Glutamatergic neuron (in vitro differentiated cells): ENCODE measurements around the gene TAF1B. TPM values are rescaled to one million over a fixed set of nuclear protein-coding genes. Genes with fewer than 3 reads are reported as not detected.
"Not testable (repeated sequence)": the region's sequence is repeated elsewhere in the genome, so short reads cannot be mapped to it uniquely, and the experiment has no call there.

ENCODE experiments used
- DNase-seq: peaks from one replicate; pipeline ENCODE4 v3.0.0; 2022
- H3K27ac Mint-ChIP-seq: one replicate; pipeline ENCODE4 v1.8.0; 2020; ENCODE audit warnings: mild to moderate bottlenecking, mixed read lengths, inconsistent platforms; ENCODE audit not compliant: unreplicated experiment
- H3K27me3 Mint-ChIP-seq: one replicate; pipeline ENCODE4 v1.8.0; 2020; ENCODE audit warnings: mild to moderate bottlenecking, moderate library complexity, mixed read lengths, inconsistent platforms; ENCODE audit not compliant: unreplicated experiment
- H3K36me3 Mint-ChIP-seq: one replicate; pipeline ENCODE4 v1.8.0; 2020; ENCODE audit warnings: mild to moderate bottlenecking, mixed read lengths, inconsistent platforms; ENCODE audit not compliant: unreplicated experiment
- H3K4me1 Mint-ChIP-seq: one replicate; pipeline ENCODE4 v1.8.0; 2020; ENCODE audit warnings: mild to moderate bottlenecking, low read depth, mixed read lengths, inconsistent platforms; ENCODE audit not compliant: unreplicated experiment
- H3K4me3 Mint-ChIP-seq: one replicate; pipeline ENCODE4 v1.8.0; 2020; ENCODE audit warnings: mild to moderate bottlenecking, mixed read lengths, inconsistent platforms; ENCODE audit not compliant: unreplicated experiment
- H3K9me3 Mint-ChIP-seq: one replicate; pipeline ENCODE4 v1.8.0; 2020; ENCODE audit warnings: mild to moderate bottlenecking, moderate library complexity, mixed read lengths, inconsistent platforms; ENCODE audit not compliant: unreplicated experiment
- total RNA-seq: library from RNA; stranded (reverse); fragmentation: NEBNext Ultra II Directional; extraction: Animal tissue kit (Norgen Biotek cat#: 25700); gene quantifications from one replicate; pipeline ENCODE4 v1.2.1, GENCODE V29; 2021; ENCODE audit not compliant: unreplicated experiment
- TF ChIP-seq, protein P1 (sequence below): fragments of 200-600 bp; sonication (generic); IDR thresholded peaks from one replicate; pipeline ENCODE4 v1.5.0; 2021; ENCODE audit not compliant: partially characterized antibody, unreplicated experiment

The TAF1B gene
- total RNA-seq, 1 donor from 2014 or later, result 16.7 TPM

DNA sequence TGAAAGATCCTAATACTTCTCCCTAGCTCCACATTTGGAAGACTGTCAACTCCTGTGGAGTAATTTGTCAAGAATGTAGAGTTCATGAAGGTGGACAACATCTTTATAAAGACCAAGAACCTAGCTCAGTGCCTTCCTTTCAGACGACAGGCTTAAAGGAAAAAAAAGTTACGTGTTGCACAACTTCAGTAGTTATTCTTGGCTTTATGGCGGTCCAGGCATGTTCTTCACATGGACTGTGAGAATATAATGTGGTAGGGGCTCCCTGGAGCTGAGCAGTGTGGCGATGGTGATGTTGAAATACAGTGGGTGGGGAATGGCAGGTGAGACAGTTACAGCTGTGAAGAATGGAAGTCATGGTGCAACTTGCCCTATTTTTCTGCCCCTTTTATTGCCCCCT, 3.9 kb downstream of the TAF1B start:
- H3K27ac Mint-ChIP-seq, result no peak overlapping the region
- peaks cover 2% of the 10 kb centered on the region for H3K27me3 Mint-ChIP-seq
- TF ChIP-seq, protein P1, sequence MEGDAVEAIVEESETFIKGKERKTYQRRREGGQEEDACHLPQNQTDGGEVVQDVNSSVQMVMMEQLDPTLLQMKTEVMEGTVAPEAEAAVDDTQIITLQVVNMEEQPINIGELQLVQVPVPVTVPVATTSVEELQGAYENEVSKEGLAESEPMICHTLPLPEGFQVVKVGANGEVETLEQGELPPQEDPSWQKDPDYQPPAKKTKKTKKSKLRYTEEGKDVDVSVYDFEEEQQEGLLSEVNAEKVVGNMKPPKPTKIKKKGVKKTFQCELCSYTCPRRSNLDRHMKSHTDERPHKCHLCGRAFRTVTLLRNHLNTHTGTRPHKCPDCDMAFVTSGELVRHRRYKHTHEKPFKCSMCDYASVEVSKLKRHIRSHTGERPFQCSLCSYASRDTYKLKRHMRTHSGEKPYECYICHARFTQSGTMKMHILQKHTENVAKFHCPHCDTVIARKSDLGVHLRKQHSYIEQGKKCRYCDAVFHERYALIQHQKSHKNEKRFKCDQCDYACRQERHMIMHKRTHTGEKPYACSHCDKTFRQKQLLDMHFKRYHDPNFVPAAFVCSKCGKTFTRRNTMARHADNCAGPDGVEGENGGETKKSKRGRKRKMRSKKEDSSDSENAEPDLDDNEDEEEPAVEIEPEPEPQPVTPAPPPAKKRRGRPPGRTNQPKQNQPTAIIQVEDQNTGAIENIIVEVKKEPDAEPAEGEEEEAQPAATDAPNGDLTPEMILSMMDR, result no peak
- DNase-seq, result no peak
- no peak overlapping the region for H3K4me3 Mint-ChIP-seq
- H3K9me3 Mint-ChIP-seq, result peaks cover 3% of the 10 kb centered on the region
- H3K36me3 Mint-ChIP-seq, result no peaks in the 10 kb centered on the region
- no peaks in the 10 kb centered on the region for H3K4me1 Mint-ChIP-seq

DNA sequence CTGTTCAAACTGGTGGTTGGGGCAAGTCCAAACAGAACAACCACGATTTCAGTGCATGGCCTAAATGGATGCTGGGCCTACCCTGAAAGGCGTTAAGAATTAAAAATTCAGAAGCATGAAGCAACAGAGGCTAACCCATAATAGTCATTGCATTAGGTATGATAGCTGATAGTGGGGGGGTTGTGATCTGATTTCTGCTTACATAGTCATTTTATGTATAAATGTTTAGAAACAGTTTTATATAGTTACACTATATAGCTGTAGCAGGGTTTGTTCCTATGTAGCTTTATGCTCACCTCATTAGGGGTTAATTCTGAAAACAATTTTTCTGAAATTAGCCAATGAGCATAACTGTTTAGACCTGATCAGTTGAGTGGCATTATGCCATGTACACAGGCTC, 9.6 kb downstream of the TAF1B start:
- no peak for DNase-seq
- Mint-ChIP-seq H3K27ac (no peak overlapping the region), H3K4me1 (no peaks in the 10 kb centered on the region), H3K9me3 (no peaks in the 10 kb centered on the region), H3K4me3 (no peak overlapping the region), H3K27me3 (peaks cover 1% of the 10 kb centered on the region), H3K36me3 (peaks cover 13% of the 10 kb centered on the region)
- TF ChIP-seq, protein P1, result no peak

DNA sequence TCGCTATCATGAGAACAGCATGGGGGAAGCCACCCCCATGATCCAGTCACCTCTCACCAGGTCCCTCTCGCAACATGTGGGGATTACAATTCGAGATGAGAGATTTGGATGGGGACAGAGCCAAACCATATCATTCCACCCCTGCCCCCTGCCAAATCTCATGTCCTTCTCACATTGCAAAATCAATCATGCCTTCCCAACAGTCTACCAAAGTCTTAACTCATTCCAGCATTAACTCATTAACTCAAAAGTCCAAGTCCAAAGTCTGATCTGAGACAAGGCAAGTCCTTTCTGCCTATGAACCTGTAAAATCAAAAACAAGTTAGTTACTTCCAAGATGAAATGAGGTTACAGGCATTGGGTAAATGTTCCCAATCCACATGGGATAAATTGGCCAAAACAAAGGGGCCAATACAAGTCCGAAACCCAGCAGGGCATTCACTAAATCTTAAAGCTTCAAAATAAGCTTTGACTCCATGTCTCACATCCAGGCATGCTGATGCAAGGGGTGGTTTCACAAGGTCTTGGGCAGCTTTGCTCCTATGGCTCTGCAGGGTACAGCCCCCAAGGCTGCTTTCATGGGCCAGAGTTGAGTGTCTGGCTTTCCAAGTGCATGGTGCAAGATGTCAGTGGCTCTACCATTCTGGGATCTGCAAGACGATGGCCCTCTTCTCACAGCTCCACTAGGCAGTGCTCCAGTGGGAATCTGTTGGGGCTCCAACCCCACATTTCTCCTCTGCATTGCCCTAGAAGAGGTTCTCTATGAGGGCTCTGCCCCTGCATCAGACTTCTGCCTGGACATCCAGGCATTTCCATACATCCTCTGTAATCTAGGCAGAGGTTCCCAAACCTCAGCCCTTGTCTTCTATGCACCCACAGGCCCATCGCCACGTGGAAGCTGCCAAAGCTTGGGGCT, 14.8 kb downstream of the TAF1B start:
- TF ChIP-seq, protein P1, result no peak
- Mint-ChIP-seq H3K36me3 (peaks cover 49% of the 10 kb centered on the region), H3K27me3 (peaks cover 10% of the 10 kb centered on the region), H3K4me3 (no peak overlapping the region), H3K4me1 (no peaks in the 10 kb centered on the region), H3K27ac (no peak overlapping the region), H3K9me3 (peaks cover 15% of the 10 kb centered on the region)
- no peak for DNase-seq

DNA sequence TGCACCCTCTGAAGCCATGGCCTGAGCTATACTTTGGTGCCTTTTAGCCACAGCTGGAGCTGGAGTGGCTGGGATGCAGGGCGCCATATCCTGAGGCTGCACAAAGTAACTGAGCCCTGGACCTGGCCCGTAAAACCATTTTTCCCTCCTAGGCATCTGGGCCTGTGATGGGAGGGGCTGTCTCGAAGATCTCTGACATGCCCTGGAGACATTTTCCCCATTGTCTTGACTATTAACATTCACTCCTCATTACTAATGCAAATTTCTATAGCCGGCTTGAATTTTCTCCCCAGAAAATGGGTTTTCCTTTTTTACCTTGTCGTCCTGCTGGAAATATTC, 15.4 kb downstream of the TAF1B start:
- no peaks in the 10 kb centered on the region for H3K4me1 Mint-ChIP-seq
- no peak overlapping the region for H3K4me3 Mint-ChIP-seq

DNA sequence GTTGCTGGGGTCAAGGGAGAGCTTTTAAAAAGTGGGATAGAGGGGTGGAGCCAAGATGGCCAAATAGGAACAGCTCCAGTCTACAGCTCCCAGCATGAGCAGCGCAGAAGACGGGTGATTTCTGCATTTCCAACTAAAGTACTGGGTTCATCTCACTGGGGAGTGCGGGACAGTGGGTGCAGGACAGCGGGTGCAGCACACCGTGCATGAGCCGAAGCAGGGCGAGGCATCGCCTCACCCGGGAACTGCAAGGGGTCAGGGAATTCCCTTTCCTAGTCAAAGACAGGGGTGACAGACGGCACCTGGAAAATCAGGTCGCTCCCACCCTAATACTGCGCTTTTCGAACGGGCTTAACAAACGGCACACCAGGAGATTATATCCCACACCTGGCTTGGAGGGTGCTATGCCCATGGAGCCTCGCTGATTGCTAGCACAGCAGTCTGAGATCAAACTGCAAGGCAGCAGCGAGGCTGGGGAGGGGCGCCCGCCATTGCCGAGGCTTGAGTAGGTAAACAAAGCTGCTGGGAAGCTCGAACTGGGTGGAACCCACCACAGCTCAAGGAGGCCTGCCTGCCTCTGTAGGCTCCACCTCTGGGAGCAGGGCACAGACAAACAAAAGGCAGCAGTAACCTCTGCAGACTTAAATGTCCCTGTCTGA, 17.8 kb downstream of the TAF1B start:
- Mint-ChIP-seq H3K36me3 (peaks cover 49% of the 10 kb centered on the region), H3K27me3 (peaks cover 10% of the 10 kb centered on the region), H3K9me3 (peaks cover 15% of the 10 kb centered on the region)
- not testable (repeated sequence) for H3K27ac Mint-ChIP-seq, H3K4me3 Mint-ChIP-seq, DNase-seq, H3K4me1 Mint-ChIP-seq

More for the DNA sequence above, 15.4 kb downstream of the TAF1B start:
- peaks cover 49% of the 10 kb centered on the region for H3K36me3 Mint-ChIP-seq
- DNase-seq, result no peak
- peaks cover 15% of the 10 kb centered on the region for H3K9me3 Mint-ChIP-seq
- peaks cover 10% of the 10 kb centered on the region for H3K27me3 Mint-ChIP-seq
- TF ChIP-seq, protein P1, result no peak
- H3K27ac Mint-ChIP-seq, result no peak overlapping the region
